ENCODE results near the gene TUSC1.

DNA sequence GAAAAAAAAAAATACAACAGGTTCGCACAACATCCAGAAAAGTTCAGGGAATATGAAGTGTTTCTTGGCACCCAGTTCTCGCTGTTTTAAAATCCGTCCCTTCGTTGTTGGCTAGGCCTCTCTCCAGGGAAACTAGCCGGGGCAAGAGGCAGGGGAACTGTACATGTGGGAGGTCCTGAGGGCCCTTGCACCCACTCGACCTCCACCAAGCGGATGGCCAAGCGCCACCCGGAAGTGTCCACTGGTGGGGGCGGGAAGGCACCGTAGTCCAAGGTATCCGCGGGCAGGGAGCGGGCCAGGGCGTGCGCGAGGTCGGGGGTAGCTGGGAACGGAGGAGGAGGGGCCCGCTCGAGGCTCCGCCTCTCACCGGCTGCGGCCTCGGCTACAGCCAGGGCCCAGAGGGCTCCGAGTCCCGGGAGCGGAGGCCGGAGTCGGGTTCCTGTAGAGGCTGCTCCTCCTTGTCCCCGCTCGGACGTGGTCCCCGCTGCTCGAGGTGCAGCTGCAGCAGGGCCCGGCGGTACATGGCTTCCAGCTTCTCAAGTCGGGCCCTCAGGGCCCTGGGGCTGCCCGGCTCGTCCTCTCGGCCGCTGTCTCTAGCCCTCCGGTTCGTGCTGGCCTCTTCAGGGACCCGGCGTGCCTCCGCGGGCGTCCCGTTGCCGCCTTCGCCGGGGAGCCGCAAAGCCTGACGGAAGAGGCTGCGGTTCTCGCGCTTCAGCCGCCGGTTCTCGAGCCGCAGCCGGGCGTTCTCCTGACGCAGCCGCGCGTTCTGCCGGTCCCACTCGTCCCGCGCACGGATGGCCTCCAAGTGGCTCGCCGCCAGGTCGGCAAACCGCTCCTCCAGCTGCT is 720 bp downstream of the TUSC1 start:
- TF ChIP-seq POLR2A (IDR thresholded peaks at IDR 0.05; ENCODE audit: low read length) (peak; percentile 59), GATA1 (IDR thresholded peaks at IDR 0.05; ENCODE audit: low read depth, low read length) (no peak)
